Central memory CD8-positive, alpha-beta T cell (primary cell): ENCODE data around the gene SNRNP25.
A peak's percentile ranks its signal among the peaks of the same experiment; 100 is the strongest.
"Not testable (repeated sequence)": the region's sequence is repeated elsewhere in the genome, so short reads cannot be mapped to it uniquely, and the experiment has no call there.

Experiments used
- ATAC-seq: fragments of 150-1000 bp; cut with Tn5 transposase; replicated peaks from 2 replicates; pipeline ENCODE4 v1.10.0; 2022; ENCODE audit warnings: mild to moderate bottlenecking, moderate FRiP score, moderate number of reproducible peaks; ENCODE audit not compliant: poor library complexity, severe bottlenecking; ENCODE audit errors: extremely low read depth
- DNase-seq, 2 donors: peaks; one replicate each; pipeline ENCODE4 v3.0.0; 2021; ENCODE audit warnings: low spot score in 2 of 2
- H3K27ac Mint-ChIP-seq: one replicate; pipeline ENCODE4 v1.8.0; 2022; ENCODE audit warnings: low read depth, mild to moderate bottlenecking, moderate library complexity, mixed read lengths
- H3K27me3 Mint-ChIP-seq: one replicate; pipeline ENCODE4 v1.8.0; 2022; ENCODE audit warnings: mixed read lengths
- H3K36me3 Mint-ChIP-seq: one replicate; pipeline ENCODE4 v1.8.0; 2022; ENCODE audit warnings: mild to moderate bottlenecking, moderate library complexity, mixed read lengths; ENCODE audit not compliant: insufficient read depth
- H3K4me1 Mint-ChIP-seq: one replicate; pipeline ENCODE4 v1.8.0; 2022; ENCODE audit warnings: mixed read lengths
- H3K4me3 Mint-ChIP-seq: one replicate; pipeline ENCODE4 v1.8.0; 2022; ENCODE audit warnings: mild to moderate bottlenecking, moderate library complexity, mixed read lengths
- H3K9me3 Mint-ChIP-seq: one replicate; pipeline ENCODE4 v1.8.0; 2022; ENCODE audit warnings: mixed read lengths

Gene SNRNP25

GRCh38 chr16:53346-54236 lies at the start of gene SNRNP25, which contains the start of gene POLR3K:
SNRNP25 (plus strand) TSS chr16:53828; CDS start chr16:54017, 189 bp downstream.
POLR3K (minus strand) TSS chr16:53608; CDS start chr16:53586, 22 bp downstream.
- peaks cover 29% of the 10 kb centered on the region for H3K36me3 Mint-ChIP-seq
- ATAC-seq (peak; percentile 99), DNase-seq (peak; percentile 85 to 95)
- peak within 1 kb of the TSS; percentile 99 for H3K4me3 Mint-ChIP-seq
- no peaks in the 10 kb centered on the region for H3K9me3 Mint-ChIP-seq
- H3K27ac Mint-ChIP-seq, result peak within 1 kb of the TSS; percentile 95
- peaks cover 36% of the 10 kb centered on the region for H3K4me1 Mint-ChIP-seq
- H3K27me3 Mint-ChIP-seq, result no peaks in the 10 kb centered on the region

DNA sequence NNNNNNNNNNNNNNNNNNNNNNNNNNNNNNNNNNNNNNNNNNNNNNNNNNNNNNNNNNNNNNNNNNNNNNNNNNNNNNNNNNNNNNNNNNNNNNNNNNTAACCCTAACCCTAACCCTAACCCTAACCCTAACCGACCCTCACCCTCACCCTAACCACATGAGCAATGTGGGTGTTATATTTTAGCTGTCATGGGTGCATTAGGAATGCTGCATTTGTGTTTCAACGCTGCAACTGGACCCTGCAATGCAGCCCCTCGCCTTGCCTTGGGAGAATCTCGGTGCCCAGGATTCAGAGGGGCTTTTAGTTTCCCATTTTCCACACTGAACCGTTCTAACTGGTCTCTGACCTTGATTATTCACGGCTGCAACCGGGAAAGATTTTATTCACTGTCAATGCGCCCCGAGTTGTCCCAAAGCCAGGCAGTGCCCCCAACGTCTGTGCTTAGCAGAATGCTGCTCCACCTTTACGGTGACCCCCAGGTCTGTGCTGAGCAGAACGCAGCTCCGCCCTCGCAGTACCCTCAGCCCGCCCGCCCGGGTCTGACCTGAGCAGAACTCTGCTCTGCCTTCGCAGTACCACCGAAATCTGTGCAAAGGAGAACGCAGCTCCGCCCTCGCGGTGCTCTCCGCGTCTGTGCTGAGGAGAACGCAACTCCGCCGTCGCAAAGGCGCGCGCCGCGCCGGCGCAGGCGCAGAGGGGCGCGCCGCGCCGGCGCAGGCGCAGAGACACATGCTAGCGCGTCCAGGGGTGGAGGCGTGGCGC lies 43.5 kb upstream of the SNRNP25 start:
- ATAC-seq (peak; percentile 91), DNase-seq (no peak)
- Mint-ChIP-seq H3K36me3 (peaks cover 2% of the 10 kb centered on the region), H3K9me3 (no peaks in the 10 kb centered on the region), H3K27me3 (no peaks in the 10 kb centered on the region), H3K27ac (no peak overlapping the region), H3K4me3 (peak overlapping the region; percentile 56), H3K4me1 (no peaks in the 10 kb centered on the region)

DNA sequence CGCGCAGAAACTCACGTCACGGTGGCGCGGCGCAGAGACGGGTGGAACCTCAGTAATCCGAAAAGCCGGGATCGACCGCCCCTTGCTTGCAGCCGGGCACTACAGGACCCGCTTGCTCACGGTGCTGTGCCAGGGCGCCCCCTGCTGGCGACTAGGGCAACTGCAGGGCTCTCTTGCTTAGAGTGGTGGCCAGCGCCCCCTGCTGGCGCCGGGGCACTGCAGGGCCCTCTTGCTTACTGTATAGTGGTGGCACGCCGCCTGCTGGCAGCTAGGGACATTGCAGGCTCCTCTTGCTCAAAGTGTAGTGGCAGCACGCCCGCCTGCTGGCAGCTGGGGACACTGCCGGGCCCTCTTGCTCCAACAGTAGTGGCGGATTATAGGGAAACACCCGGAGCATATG lies 42.9 kb upstream of the SNRNP25 start:
- Mint-ChIP-seq H3K27ac (peak overlapping the region; percentile 55), H3K4me3 (peak overlapping the region; percentile 56)
- not testable (repeated sequence) for H3K4me1 Mint-ChIP-seq, H3K9me3 Mint-ChIP-seq, H3K36me3 Mint-ChIP-seq, H3K27me3 Mint-ChIP-seq
- DNase-seq (peak; percentile 78 to 87), ATAC-seq (peak; percentile 58)

GRCh38 chr16:17062-17765 lies 36.4 kb upstream of the SNRNP25 start:
- H3K27ac Mint-ChIP-seq, H3K36me3 Mint-ChIP-seq, H3K4me1 Mint-ChIP-seq: not testable (repeated sequence)

DNA sequence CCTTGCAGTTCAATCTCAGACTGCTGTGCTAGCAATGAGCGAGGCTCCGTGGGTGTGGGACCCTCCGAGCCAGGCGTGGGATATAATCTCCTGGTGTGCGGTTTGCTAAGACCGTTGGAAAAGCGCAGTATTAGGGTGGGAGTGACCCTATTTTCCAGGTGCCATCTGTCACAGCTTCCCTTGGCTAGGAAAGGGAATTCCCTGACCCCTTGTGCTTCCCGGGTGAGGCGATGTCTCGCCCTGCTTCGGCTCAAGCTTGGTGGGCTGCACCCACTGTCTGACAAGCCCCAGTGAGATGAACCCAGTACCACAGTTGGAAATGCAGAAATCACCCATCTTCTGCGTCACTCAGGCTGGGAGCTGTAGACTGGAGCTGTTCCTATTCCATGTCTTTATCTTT lies 32.7 kb upstream of the SNRNP25 start:
- DNase-seq, H3K9me3 Mint-ChIP-seq, H3K27ac Mint-ChIP-seq, ATAC-seq, H3K4me3 Mint-ChIP-seq, H3K4me1 Mint-ChIP-seq, H3K36me3 Mint-ChIP-seq, H3K27me3 Mint-ChIP-seq: not testable (repeated sequence)

More at GRCh38 chr16:17062-17765, 36.4 kb upstream of the SNRNP25 start:
- not testable (repeated sequence) for DNase-seq, H3K9me3 Mint-ChIP-seq, H3K27me3 Mint-ChIP-seq, H3K4me3 Mint-ChIP-seq, ATAC-seq

DNA sequence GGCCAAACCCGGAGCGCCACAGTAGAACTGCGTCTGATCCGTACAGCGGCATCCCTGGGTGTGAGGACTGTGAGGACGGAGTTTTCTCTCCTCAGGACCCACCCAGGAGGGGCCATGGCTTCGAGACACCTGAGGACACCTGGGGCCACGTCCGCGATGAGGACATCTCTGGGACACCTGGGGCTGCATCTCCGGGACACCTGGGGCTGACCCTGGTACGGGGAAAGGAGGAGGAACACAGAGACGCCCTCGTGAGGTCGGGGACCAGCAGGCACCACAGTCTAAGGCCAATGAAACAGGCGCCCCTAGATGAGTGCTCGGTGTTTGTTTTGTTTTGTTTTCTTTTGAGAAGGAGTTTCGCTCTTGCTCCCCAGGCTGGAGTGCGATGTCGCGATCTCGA lies 29.5 kb upstream of the SNRNP25 start:
- H3K4me1 Mint-ChIP-seq, ATAC-seq, H3K27ac Mint-ChIP-seq, H3K9me3 Mint-ChIP-seq, H3K4me3 Mint-ChIP-seq, H3K27me3 Mint-ChIP-seq, DNase-seq, H3K36me3 Mint-ChIP-seq: not testable (repeated sequence)

DNA sequence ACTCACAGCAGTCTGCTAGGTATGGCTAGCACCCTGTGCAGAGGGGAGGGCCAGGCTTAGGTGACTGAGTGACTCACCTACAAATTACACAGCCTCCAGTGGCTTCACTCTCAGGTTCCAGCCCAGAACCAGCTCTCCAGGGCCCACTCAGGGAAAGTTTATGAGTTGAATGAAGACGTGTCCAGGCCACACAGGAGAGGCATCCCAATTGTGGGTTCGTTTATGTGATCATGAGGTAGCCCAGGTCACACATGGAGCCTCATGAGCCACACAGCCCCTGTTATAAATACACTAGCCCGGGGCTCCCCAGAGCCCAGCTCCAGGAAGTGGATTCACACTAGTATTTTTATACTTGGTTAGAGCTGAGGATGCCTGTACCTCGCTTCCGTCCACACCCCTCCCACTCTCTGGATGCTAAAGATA lies 27.7 kb upstream of the SNRNP25 start:
- H3K36me3 Mint-ChIP-seq, H3K4me3 Mint-ChIP-seq, H3K27me3 Mint-ChIP-seq: not testable (repeated sequence)

DNA sequence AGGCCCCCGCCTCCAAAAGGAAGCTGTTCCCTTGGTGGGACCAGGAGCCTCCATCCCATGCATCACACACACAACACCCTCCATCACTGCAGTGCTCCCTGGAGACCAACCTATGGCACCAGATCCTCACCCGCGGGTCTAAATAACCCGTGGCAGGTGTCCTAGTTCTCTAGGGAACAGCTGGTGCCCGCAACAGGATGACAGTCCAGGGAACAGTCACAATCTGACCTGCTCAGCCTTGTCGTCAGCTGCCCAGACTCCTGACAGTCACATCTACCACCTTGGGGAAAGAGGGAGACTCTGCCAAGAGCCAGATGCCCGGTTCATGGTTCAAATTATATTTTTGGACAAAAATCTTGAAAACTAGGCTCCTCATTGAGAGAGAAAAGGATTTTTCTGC lies 23.0 kb upstream of the SNRNP25 start:
- H3K4me1 Mint-ChIP-seq, H3K27ac Mint-ChIP-seq, H3K36me3 Mint-ChIP-seq: not testable (repeated sequence)

More for the DNA sequence above, 27.7 kb upstream of the SNRNP25 start:
- not testable (repeated sequence) for H3K27ac Mint-ChIP-seq, DNase-seq, H3K4me1 Mint-ChIP-seq, H3K9me3 Mint-ChIP-seq
- peak; percentile 61 for ATAC-seq

DNA sequence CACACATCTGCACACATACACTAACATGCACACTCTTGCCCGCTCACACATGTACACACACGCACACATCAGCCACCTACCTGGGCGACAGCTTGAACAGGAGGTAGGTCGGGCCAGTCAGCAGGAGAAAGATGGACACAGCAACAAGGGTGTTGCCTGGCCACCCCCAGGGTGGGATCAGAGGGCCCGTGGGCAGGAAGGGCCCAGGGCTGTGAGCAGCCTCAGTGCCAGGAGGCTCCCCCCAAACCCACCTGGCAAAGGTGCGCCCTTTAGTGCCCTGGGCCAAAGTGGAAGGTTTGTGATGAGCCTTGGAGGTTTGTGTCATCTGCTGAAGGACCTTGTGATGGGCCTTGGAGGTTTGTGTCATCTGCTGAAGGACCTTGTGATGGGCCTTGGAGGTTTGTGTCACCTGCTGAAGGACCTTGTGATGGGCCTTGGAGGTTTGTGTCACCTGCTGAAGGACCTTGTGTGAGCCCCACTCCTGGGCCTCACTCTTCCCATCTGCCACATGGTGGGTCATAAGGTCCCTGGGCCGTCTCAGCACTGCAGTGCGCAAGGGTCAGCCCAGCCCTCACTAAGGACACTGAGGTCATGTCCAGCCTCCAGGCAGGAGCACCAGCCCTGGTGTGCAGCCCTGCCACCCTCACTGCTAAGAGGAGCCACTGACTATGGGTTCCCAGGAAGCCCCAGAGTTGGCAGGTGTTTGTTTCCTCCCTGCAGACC lies 20.3 kb upstream of the SNRNP25 start:
- not testable (repeated sequence) for ATAC-seq, H3K36me3 Mint-ChIP-seq, H3K9me3 Mint-ChIP-seq, H3K4me3 Mint-ChIP-seq, H3K27ac Mint-ChIP-seq, H3K27me3 Mint-ChIP-seq, DNase-seq, H3K4me1 Mint-ChIP-seq

More for the DNA sequence above, 23.0 kb upstream of the SNRNP25 start:
- ATAC-seq, DNase-seq, H3K27me3 Mint-ChIP-seq, H3K9me3 Mint-ChIP-seq, H3K4me3 Mint-ChIP-seq: not testable (repeated sequence)

GRCh38 chr16:33877-34647 lies 19.6 kb upstream of the SNRNP25 start:
- DNase-seq (no peak), ATAC-seq (no peak)
- Mint-ChIP-seq H3K27ac (no peak overlapping the region), H3K36me3 (peaks cover 4% of the 10 kb centered on the region), H3K4me3 (no peak overlapping the region), H3K27me3 (no peaks in the 10 kb centered on the region), H3K9me3 (no peaks in the 10 kb centered on the region), H3K4me1 (peaks cover 13% of the 10 kb centered on the region)

DNA sequence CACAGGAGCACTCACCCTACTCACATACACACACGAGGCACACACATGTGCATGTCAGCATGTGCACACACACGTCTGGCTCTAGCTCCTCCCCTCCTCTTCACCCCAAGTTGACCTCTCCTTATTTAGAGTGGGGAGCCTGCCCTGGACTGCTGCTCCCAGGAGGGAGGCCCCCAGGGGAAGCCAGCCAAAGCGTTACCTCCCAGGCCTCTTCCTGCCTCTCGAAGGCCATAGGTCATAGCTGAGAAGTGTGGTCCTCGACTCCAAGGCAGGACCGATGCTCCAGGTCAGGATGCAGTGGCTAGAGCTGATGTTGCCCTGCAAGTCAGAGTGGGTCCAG lies 19.0 kb upstream of the SNRNP25 start:
- peaks cover 4% of the 10 kb centered on the region for H3K36me3 Mint-ChIP-seq
- no peak overlapping the region for H3K27ac Mint-ChIP-seq
- no peaks in the 10 kb centered on the region for H3K27me3 Mint-ChIP-seq
- ATAC-seq, result no peak
- no peaks in the 10 kb centered on the region for H3K9me3 Mint-ChIP-seq
- H3K4me1 Mint-ChIP-seq, result peaks cover 18% of the 10 kb centered on the region
- H3K4me3 Mint-ChIP-seq, result no peak overlapping the region
- no peak for DNase-seq
